Measurements from ENCODE around the gene ADCY10.

The ADCY10 gene

DNA sequence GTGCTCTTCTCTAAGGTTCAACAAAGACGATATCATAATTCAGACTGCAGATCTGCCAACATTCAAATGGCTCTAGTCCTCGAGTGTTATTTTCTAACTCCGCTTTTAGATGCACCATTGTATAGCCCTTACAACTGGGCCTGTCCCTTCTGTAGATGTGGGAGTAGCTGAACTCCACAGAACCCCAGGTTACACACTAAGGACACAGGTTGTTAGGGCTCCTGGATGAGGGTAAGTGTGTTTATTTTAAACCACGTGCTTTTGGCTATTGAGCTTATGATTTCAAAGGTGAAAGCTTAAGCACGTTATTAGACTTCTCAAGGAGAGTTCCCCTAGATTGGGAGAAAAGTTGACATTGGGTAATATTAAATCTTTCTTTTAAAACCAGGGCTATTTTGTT, 127.4 kb downstream of the ADCY10 start:
- H3K4me3 ChIP-seq (ENCODE audit: low read depth, low read length), result no peak overlapping the region

DNA sequence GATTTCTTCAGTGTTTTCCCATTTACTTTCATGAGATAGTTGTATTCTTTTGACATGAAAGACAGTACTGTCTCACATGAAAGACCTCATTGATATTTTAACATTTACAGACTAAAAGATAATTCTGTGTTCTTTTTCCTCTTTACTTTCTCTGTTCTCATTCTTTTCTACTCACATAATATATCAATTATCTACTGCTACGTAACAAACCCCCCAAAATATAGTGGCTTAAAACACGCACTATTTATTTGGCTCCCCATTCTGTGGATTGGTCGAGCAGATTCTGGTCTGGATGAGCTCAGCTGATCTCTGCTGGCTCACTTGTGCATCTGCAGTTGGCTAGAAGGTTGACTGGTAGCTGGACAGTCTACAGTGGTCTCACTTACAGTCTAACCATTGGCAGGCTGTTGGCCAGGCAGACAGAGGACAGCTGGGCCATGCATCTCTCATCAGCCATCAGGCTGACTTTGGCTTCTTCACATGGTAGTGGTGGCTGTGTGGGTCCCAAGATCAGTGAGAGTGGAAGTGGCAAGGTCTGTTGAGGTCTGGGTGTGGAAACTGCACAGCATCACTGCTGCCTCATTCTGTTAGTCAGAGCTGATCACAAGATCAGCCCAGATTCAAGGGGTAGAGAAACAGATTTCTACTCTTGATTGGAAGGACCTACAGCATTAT, 128.9 kb downstream of the ADCY10 start:
- H3K4me3 ChIP-seq (ENCODE audit: low read depth, low read length), result no peak overlapping the region

DNA sequence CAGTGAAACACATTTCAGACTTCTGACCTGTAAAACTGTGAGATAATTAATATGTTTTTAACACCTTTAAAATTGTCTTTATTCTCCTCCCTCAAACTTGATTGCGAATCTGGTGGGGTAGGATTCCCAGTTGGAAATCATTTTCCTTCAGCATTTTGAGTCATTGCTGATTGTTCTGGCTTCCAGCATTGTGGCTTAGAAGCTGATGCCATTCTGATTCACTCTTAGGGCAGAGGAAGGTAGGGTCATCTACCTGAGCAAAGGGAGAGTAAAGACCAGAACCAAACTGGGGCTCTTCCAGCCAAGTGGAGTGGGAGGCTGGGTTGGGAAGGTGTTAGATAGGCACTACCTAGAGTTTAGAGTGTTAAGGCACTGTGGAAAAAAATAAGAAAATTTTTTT, 131.0 kb downstream of the ADCY10 start:
- no peak overlapping the region for H3K4me3 ChIP-seq (ENCODE audit: low read depth, low read length)

DNA sequence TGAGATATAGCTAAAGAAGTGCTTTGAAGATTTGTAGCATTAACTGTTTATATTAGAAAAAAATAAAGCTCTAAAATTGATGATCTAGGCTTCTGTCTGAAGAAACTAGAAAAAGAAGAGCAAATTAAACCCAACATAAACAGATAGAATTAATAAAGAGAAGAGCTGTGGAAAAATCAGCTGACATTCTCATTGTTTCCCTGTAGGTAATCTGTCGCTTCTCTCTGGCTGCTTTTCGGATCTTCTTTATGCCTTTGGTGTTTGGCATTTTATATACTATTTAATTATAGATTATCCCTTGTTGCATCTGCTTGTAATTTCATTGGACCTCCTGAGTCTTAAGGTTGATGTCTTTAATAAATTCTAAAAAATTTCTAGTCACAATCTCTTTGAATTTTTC, 132.4 kb downstream of the ADCY10 start:
- H3K4me3 ChIP-seq (ENCODE audit: low read depth, low read length), result no peak overlapping the region

DNA sequence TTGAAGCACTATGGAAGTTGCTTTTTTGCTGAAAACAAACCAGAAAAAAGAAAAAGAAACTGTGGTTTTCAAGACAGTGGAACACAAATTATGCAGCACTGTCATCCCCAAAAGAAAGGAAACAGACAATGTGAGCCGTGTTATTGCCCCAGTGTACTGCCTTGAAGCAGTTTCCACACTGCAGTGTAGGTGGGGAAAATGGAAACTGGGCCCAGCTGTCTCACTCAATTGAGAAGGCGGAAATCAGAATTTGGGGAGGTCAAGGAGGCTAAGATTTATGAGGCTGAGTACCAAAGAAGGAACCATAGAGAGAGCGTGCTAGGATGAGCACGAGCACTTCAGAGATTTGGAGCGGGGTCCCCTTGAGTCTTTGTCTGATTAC, 136.7 kb downstream of the ADCY10 start:
- no peak overlapping the region for H3K4me3 ChIP-seq (ENCODE audit: low read depth, low read length)

DNA sequence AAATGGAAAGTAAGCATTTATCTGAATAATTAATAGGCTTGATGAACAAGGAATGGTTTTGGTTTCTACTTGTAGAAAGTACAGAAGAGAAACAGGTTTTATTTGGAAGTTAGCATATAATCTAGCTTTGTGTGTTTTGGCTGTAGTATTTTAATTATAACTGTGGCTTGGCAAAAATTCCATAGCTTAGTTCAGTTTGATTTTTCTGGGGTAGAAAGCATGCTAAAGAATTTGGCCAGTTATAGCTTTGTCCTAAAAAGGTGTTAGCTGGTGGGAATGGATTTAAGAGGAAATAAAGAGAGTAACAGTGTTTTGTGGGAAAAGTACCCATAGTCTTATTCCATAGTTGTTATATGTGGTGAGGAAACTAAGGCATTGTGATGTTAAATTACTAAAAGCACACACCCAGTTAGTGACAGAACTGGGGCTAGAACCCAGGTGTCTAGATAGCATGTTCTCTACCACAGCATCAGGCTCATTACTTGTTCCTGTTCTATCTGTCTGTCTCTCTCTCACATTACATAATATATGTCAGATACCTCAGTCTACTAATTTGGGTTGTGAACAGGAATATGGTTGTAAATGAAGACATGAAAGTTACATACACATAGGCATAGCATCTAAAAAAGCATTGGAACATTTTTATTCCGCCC, 137.2 kb downstream of the ADCY10 start:
- H3K4me3 ChIP-seq (ENCODE audit: low read depth, low read length), result no peak overlapping the region

DNA sequence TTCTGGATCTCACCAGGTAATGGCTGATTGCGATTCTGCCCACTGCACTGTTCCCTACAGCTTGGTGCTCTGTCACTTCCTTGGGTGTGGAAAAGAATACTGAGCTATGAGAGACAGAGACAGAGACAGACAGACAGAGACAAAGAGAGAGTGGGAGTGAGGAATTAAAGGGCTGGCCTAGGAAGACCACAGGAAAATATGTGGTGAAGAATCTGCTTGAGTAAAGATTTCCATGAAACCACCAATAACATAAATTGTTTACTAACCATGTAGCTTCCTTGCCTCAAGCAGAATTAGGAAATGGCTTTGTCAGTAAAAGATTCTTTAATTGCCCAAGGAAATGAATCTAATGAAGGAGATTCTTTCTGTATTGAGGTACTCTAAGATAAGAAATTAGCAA, 137.8 kb downstream of the ADCY10 start:
- H3K4me3 ChIP-seq (ENCODE audit: low read depth, low read length), result no peak overlapping the region

DNA sequence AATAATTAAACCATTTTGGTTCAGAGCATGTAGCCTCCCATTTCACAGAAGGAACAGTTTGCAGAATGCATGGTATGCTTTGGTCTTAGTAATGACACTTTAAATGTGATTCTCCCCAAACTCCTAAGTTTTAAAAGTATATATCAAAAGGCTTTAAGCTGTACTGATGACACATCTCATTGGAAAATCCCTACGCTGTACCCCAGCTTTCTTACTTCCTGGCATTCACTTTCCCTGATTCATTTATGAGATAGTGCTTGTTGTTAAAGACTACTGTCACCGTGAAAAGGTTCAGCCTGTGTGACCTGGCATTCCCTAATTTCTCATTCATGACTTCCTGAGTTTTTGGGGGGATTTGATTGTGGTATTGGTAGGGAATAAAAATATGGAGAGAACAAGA, 138.8 kb downstream of the ADCY10 start:
- H3K4me3 ChIP-seq (ENCODE audit: low read depth, low read length), result no peak overlapping the region

GRCh38 chr1:167774710-167775109, 139.2 kb downstream of the ADCY10 start:
- no peak overlapping the region for H3K4me3 ChIP-seq (ENCODE audit: low read depth, low read length)

GRCh38 chr1:167773516-167773915, 140.4 kb downstream of the ADCY10 start:
- no peak overlapping the region for H3K4me3 ChIP-seq (ENCODE audit: low read depth, low read length)

DNA sequence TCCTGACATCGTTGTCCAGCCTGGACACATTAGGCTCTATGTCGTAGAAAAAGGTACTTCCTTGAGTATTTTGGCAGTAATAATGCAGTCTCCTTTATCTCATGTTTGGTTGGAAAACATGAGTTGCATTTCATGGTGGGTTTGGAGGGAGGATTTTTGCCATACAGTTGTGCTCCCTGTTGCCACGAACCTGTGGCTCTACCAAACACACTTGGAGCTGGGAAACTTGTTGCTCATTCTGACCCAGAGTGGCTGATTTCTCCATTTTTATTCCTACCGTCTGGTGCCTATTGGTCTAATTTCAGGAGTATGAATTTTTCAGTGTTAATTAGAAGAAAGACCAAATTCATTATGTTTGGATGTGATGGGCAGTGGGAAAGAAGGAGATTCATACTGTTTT, 141.5 kb downstream of the ADCY10 start:
- H3K4me3 ChIP-seq (ENCODE audit: low read depth, low read length), result no peak overlapping the region

- H3K4me3 ChIP-seq (ENCODE audit: low read depth, low read length), result no peak overlapping the region
These were observed 143.8 kb downstream of the ADCY10 start for GRCh38 chr1:167770127-167770526.

DNA sequence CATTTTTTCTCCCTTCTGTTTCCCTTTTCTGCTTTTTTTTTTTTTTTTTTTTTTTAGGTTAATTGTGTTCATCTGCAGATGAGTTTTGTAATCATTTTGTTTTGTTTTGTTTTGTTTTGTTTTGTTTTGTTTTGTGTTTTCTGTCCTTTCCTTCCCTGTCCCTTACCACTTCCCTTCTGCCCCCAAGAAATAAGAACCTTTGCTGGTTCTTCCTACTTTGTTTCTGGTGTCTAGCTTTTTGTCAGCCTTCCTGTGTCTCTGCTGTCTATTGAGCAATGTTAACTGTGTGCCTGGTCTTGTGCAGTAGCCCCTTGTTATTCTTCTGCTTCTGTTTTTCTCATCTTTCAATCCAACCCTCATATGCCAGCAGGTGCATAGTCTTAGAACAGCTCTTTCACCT, 146.2 kb downstream of the ADCY10 start:
- no peak overlapping the region for H3K4me3 ChIP-seq (ENCODE audit: low read depth, low read length)

GRCh38 chr1:167766538-167766937, 147.4 kb downstream of the ADCY10 start:
- no peak overlapping the region for H3K4me3 ChIP-seq (ENCODE audit: low read depth, low read length)

- no peak overlapping the region for H3K4me3 ChIP-seq (ENCODE audit: low read depth, low read length)
These were observed 148.4 kb downstream of the ADCY10 start for GRCh38 chr1:167765496-167765895.

DNA sequence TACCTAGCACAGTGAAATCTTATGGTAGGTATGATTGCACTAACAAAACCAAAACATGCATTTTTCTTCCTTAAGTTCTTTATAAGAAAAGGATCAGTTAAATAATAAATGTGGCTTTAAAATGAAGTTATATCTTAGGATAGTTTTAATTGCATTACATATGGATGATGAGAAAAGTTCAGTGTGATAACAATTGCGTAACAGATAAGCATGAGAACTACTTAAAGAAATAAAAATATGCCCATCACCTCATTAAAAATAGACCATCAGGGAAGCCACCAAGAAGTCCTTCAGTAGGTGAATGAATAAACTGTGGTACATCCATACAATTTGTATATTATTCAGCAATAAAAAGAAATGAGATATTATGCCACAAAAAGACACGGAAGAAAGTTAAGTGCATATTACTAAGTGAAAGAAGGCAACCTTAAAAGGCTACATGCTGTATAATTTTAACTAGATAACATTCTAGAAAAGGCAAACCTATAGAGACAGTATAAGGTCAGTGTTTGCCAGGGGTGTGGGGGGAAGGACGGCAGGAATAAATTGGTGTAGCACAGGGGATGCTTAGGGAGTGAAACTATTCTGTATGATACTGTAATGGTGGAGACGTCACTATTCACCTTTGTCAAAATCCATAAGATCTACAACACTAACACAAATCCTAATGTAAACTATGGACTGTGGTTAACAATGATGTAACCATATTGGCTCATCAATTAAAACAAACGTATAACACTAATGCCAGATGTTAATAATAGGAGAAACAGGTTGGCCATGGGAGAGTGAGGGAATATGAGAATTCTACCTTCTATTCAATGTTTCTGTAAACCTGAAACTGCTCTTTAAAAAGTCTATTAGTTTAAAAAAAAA, 149.2 kb downstream of the ADCY10 start:
- H3K4me3 ChIP-seq (ENCODE audit: low read depth, low read length), result no peak overlapping the region

DNA sequence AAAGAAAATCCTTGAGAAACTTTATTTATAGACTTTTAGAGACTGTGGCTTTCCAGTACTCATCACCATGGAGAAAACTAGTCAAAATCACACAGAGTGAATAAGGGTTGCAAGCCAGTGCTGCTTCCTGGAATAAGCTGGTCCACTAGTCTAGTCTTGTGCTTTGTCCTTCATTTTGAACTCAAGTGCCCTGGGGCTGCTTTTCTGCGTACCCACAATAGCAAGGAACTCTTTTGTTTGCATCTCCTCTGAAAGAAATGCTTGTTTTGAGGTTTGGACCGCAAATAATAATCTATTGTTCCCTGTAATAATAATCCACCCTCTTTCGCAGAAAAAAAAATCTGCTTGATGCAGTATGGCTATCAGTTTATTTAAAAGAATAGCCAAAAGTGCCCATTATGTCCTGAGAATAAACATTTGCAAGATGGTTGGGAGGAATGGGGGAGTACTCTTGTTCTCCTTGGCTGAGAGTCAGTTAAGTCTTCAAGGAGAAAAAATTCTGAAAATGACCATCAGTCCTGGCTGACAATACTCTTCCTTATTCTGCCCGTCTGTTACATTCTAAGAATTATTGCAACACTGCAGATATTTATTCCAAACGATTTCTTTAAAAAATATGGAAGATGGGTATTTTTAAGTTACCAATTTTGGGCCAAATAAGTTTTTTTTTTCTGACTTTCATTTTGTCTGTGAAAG, 150.3 kb downstream of the ADCY10 start:
- no peak overlapping the region for H3K4me3 ChIP-seq (ENCODE audit: low read depth, low read length)

- no peak overlapping the region for H3K4me3 ChIP-seq (ENCODE audit: low read depth, low read length)
These were observed 151.7 kb downstream of the ADCY10 start for GRCh38 chr1:167762061-167762746.

- no peak overlapping the region for H3K4me3 ChIP-seq (ENCODE audit: low read depth, low read length)
These were observed 152.5 kb downstream of the ADCY10 start for GRCh38 chr1:167761400-167761799.

All from iPS-11a (cell line).